HS-5 (cell line): ENCODE results near the gene TUBD1.
"Not testable (repeated sequence)": the region's sequence is repeated elsewhere in the genome, so short reads cannot be mapped to it uniquely, and the experiment has no call there.

Experiments used
- DNase-seq: peaks from one replicate; pipeline ENCODE4 v3.0.0-alpha.2; 2012; ENCODE audit warnings: low read depth

Gene TUBD1

DNA sequence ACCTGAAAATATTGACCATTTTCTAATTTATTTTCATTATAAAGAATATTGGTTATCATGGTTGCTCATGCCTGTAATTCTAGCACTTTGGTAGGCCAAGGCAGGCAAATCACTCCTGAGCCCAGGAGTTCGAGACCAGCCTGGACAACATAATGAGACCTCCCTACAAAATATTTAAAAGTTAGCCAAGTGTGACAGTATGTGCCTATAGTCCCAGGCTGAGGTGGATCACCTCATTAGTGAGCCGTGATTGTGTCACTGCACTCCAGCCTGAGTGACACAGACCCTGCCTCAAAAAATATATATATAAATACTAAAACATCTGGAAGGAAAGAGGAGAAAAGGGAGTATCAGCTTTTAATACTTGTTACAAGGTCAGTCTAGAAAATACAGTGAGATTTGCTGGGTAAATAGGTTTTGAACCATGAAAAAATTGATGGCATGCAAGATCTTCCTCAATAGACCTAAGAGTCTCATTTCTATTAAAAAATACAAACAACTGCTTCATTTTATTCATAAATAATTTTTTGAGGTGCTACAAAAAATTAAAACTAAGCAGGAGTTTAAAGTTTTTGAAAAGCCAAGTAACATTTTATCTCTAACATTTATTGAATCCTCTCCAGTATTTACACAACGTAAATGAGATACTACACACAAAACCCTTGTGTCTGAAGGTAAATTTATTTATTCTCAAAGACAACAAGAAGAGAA is 47.7 kb downstream of the TUBD1 start:
- no peak for DNase-seq

DNA sequence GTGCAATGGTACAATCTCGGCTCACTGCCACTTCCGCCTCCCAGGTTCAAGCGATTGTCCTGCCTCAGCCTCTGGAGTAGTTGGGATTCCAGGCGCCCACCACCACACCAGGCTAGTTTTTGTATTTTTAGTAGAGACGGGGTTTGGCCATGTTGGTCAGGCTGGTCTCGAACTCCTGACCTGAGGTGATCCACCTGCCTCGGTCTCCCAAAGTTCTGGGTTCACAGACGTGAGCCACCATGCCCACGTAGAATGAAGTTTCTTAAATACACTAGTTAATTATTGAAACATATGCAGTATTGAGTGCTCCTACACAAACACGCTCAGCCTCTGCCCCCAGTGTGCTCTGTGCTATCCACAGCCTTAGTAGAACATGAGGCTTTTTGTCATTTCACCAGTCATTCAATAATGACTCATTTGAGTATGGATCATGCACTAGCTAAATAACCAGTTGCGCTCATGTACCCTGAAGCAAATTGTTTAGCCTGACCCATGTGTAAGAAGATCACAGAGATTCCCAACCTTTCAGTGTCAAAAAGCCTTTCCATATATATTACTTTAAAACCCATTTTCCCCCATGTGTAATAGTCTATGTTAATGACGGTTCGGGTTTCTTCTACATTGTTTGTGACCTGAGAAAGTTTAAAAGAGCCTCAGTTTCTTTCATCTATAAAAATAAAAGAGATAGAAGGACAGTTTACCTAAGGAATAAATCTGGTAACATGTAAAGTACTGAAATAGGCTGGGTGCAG is 49.7 kb downstream of the TUBD1 start:
- DNase-seq, result peak; percentile 94

DNA sequence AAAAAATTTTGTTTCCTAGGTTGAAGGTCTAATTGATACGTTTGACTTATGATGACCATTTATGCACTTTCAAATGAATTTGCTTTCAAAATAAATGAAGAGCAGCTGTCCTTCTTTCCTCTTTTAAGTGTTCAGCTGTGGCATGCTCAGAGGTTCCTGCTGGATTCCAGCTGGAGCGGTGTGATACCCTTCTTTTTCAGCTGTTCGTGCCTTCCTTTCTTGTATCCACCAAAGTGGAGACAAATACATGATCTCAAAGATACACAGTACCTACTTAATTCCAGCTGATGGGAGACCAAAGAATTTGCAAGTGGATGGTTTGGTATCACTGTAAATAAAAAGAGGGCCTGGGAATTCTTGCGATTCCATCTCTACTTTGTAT is 50.9 kb downstream of the TUBD1 start:
- DNase-seq, result not testable (repeated sequence)

DNA sequence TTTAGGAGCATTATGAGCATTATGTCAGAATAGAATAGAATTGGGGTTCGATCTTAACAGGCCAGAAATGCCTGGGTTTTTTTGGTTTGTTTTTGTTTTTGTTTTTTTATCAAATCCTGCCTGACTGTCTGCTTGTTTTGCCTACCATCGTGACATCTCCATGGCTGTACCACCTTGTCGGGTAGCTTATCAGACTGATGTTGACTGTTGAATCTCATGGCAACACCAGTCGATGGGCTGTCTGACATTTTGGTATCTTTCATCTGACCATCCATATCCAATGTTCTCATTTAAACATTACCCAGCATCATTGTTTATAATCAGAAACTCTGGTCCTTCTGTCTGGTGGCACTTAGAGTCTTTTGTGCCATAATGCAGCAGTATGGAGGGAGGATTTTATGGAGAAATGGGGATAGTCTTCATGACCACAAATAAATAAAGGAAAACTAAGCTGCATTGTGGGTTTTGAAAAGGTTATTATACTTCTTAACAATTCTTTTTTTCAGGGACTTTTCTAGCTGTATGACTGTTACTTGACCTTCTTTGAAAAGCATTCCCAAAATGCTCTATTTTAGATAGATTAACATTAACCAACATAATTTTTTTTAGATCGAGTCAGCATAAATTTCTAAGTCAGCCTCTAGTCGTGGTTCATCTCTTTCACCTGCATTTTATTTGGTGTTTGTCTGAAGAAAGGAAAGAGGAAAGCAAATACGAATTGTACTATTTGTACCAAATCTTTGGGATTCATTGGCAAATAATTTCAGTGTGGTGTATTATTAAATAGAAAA is 51.5 kb downstream of the TUBD1 start:
- DNase-seq, result not testable (repeated sequence)

DNA sequence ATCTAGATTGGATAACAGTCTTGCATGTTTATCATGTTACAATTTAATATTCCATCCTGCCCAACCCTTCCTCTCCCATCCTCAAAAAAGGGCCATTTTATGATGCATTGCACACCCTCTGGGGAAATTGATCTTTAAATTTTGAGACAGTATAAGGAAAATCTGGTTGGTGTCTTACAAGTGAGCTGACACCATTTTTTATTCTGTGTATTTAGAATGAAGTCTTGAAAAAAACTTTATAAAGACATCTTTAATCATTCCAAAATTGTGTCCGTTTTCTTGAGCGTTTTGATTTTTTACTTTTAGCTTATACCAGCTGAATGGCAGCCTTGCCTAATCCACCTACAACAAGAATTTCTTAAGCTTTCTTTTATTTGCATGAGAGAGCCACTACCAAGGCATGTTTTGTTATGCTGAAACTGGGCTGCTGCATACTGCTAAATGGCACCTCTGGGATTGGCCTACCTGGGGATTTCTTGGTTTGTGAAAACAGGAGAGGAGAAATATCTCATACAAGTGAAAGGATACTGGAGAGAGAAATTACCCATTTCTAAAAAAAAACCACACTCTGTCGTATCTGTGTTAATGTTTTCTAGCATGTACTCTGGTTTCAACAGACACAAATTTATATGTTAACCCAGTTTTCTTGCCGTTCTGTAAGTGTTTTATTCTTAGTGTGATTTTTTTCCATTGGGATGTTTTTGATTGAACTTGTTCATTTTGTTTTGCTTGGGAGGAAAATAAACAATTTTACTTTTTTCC is 52.2 kb downstream of the TUBD1 start:
- DNase-seq, result no peak

DNA sequence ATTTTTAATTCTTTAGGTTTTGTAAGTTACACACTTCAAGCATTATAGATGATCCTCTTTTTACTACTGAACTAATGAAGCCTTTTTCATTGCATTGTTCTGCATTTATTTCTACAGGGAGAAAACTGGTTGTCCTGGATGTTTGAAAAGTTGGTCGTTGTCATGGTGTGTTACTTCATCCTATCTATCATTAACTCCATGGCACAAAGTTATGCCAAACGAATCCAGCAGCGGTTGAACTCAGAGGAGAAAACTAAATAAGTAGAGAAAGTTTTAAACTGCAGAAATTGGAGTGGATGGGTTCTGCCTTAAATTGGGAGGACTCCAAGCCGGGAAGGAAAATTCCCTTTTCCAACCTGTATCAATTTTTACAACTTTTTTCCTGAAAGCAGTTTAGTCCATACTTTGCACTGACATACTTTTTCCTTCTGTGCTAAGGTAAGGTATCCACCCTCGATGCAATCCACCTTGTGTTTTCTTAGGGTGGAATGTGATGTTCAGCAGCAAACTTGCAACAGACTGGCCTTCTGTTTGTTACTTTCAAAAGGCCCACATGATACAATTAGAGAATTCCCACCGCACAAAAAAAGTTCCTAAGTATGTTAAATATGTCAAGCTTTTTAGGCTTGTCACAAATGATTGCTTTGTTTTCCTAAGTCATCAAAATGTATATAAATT is 53.0 kb downstream of the TUBD1 start:
- DNase-seq, result no peak

DNA sequence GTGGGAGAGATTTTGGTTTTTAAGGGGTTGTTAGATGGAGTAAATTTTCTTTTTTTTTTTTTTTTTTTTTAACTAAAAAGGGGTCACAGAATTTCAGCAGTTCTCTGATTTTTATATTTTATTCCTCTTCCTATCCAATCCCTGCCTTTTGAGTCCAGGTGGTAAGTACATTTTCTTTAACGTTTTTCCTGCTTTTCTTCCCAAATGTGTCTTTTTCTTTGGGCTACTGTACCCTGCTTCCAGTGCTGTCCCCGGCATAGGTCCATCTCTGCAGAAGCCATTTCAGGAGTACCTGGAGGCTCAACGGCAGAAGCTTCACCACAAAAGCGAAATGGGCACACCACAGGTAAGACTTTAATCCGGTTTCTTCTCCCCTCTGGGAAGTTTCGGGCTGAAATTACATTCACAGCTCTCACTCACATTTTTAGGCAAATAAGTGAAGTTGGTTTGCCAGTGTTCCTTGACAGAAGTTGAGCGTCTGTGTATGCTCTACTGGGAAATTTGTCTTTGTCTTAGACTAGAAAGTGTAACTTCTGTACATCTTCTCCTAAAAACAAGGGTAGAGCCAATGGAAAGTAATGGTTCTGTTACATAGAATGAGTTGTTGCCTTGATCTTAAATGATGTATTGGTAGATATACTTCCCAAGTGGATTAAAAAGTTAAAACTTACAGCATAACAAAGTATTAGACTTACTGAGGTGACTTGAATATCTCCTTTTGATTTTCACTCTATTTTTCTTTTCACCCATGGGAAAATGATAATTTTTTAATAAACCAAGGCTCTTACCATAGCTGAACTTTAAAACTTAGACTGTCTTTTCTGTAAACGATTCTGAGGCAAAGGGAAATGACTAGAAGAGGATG is 54.5 kb downstream of the TUBD1 start:
- no peak for DNase-seq

DNA sequence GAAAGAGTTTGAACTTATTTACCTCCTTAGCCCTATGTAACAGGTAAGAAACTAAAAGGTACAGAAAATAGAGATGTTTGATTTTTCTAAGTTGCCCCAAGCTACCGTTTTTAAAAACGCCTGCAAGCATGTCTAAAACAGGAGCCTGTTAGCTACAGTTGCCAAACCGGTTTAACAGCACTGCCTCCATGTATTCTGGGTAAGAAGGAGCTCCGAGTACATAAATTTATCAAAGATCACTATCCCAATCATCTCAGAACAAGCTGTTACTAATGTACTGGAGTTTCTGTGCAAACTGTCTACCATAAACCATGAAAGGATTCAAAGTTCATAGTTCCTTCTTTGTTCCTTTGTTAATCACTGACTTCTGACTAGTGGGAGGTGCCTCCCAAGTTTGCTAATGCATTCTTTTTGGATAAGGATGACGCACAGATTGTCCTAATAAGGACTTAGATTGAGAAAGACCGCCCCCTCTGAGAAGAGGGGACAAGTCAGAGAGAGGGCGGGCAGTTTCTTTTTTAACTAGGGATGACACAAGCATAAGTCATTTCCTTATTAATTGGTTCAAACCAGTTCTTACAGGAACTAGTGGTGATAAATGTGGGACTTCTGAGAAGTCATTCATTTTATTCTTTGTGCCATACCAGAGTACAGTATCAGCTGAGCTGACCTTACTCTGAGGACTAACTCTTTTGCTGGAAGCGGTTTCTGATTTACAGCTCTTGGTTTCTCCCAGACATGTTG is 55.3 kb downstream of the TUBD1 start:
- DNase-seq, result peak; percentile 98

DNA sequence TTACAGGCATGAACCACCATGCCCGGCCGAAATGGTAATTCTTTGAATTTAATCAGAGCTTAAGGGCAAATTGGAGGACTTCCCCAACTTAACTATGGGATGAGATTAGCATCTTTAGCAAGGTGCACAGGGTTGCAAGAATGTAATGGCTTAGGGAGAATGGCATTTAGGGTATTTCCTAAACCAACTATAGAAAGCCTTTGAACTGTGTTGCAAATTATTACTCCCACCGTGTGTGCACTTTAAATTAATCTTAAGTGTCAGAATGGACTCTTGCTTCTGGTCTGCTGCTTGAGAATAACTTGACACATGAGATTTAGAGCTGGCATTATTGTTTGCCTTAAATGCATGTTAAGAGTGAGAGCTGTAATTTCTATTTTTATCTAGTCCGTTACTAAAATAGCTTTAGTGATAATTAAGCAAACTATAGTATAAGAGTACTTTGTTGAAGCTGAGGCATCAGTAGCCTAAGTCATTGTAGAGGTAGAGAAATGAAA is 59.8 kb downstream of the TUBD1 start:
- DNase-seq, result no peak

DNA sequence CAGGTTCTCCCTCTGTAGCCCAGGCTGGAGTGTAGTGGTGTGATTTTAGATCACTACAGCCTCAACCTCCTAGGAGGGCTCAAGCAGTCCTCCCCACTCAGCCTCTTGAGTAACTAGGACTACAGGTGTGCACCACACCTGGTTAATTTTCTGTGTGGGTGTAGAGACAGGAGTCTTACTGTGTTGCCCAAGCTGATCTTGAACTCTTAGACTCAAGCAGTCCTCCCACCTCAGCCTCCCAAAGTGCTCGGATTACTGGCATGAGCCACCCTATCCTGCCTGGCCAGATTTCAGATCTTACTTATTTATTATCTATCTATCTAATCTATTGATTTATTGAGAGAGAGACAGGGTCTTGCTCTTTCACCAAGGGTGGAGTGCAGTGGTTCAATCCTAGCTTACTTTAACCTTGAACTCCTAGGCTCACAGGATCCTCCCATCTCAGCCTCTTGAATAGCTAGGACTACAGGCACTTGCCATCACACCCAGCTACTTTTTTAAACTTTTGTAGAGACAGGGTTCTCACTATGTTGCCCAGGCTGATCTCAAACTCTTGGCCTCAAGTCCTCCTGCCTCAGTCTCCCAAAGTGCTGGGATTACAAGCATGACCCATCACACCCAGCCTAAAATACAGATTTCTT is 61.8 kb downstream of the TUBD1 start:
- DNase-seq, result no peak

DNA sequence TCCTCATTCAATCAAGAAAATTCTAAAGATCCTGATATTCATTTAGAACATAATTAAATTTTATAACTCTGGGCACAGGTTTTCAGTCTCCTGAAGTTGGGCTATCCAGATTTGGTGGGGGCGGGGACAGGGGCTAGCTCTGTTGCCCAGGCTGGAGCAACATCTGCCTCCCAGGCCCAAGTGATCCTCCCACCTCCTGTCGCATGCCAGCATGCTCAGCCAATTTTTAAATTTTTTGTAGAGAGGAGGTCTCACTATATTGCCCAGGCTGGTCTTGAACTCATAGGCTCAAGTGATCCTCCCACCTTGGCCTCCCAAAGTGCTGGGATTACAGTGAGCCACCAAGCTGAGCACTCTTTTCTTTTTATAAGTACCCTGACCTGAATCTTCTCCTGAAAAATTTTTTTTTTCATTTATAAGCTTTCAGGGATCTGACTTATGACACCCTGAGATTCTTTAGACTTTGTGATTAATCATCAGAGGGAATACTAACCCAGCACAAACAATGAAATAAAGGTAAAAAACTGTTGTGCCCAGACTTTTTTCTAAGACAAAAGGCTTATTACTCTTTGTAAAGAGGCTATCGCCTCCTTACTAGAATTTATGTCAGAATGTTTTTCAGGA is 62.6 kb downstream of the TUBD1 start:
- DNase-seq, result no peak

DNA sequence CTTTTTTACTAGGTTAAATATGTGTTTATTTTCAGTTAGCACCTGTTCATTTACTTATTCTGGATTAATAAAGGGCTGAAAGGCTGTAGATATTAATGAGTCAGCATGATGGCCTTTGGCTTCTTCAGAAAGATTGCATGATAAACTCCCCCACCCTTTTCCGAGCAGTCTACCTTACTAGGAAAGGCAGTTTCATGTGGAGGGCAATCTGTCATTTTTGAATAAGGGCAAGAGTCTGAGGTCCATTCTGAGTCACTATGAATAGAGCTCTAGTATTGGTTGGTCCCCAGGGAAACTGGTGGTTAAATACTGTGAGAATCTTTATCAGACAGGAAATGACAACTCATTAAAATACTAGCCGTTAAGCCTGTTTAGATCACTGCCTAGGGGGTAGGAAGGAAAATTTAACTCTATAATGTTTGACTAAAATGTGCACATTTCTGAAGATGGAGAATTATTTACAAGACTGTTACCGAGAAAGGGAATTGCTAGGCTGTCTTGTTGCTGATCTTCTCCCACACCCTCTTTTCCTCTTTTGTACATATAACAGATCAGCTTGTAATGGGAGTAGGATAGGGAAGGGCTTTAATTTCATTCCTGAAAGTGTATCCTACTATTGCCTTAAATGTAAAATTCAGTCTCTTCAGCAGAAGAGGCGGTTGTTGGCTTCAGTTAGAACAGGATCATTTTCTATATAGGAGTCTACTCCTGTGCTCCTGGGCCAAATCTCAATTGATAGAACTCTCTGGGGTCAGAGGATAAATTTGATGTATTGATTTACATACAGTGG is 63.3 kb downstream of the TUBD1 start:
- peak; percentile 96 for DNase-seq

DNA sequence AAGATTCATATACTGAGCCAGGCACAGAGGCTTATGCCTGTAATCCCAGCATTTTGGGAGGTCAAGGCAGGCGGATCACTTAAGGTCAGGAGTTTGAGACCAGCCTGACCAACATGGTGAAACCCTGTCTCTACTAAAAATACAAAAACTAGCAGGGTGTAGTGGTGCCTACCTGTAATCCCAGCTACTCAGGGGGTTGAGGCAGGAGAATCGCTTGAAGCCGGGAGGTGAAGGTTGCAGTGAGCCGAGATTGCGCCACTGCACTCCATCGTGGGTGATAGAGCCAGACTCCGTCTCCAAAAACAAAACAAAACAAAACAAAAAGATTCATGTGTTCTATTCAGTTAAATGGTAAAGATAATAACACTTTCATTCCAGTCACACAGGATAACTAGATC is 63.9 kb downstream of the TUBD1 start:
- not testable (repeated sequence) for DNase-seq

DNA sequence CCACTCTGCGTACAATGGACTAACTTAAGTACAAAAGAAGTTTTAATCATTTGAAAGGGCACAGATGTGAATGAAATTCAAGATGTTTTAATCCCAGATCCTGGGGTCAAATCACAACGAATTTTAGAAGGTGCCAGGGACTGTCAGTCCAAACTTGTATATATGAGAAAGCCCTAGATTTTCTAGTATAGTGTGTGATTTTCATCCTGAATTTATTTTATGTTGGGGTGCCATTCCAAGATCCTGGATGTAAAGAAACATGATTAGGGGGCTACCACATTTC is 64.3 kb downstream of the TUBD1 start:
- no peak for DNase-seq

DNA sequence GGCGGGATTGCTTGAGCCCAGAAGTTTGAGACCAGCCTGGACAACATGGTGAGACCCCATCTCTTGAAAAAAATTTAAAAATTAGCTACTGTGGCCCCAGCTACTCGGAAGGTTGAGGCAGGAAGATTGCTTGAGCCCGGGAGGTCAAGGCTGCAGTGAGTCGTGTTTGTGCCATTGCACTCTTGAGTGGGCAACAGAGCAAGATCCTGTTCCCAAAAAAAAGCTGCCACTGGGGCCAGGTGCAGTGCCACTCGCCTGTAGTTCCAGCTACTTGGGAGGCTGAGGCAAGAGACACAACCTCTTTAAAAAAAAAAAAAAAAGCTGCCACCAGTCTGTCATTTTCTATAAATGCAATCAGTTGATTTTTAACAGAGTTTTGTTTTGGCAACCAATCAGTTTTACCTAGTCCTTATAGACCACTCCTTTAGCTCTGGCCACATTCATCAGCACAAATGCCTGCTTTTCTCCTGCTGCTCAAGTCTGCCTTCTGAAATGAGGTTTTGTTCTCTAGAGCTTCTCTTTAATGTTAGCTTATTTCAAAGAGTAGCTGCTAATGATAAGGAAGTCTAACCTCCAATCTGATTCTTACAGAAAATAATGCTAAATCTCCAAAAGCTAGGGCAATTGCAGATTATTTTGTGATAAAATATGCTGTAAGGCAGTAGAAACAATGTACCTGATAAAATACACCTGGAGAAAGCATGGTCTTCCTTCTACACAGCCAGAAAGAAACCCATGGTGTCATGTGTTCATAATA is 64.8 kb downstream of the TUBD1 start:
- DNase-seq, result no peak

DNA sequence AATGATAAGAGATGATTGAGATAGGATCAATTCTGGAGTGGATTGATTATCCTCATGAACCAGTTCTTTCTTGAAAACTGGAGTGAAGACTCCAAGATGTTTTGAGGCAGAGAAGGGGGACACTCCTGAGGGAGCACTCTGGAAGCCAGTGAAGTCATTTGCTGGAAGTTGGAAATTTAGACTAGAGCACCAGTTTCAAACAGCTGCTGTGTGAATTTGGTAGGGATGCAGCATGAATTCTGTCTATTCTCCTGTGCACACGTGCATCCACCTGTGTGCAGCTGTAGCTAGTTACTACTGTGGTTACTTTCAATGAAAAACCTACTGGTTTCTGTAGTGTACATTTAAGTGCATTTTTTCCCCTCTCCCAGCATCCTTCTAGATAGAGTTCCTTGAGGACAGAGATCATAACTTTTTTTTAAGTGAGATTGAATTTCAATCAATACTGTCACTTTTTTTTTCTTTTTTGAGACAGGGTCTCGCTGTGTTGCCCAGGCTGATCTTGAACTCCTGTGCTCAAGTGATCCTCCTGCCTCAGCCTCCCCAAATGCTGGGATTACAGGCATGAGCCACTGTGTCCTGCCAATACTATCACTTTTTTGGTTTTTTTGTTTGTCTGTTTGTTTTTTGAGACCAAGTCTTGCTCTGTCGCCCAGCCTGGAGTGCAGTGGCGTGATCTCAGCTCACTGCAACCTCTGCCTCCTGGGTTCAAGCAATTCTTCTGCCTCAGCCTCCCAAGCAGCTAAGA is 65.9 kb downstream of the TUBD1 start:
- no peak for DNase-seq
